OCI-LY3 (cell line): Measurements from ENCODE around the gene DEAF1.

Source experiments
- EZH2phosphoT487 ChIP-seq: fragments of 200-600 bp; shearing (Covaris generic); IDR thresholded peaks from 2 replicates; pipeline ENCODE4 v1.6.1; 2018; ENCODE audit warnings: antibody characterized with exemption, mixed run types, low read depth
- TF ChIP-seq, protein P1 (sequence below): fragments of 200-600, 300-600 bp; sonication (generic); IDR thresholded peaks from 2 replicates; pipeline ENCODE4 v1.5.1; 2014; ENCODE audit warnings: antibody characterized with exemption, low read length, low read depth

DNA sequence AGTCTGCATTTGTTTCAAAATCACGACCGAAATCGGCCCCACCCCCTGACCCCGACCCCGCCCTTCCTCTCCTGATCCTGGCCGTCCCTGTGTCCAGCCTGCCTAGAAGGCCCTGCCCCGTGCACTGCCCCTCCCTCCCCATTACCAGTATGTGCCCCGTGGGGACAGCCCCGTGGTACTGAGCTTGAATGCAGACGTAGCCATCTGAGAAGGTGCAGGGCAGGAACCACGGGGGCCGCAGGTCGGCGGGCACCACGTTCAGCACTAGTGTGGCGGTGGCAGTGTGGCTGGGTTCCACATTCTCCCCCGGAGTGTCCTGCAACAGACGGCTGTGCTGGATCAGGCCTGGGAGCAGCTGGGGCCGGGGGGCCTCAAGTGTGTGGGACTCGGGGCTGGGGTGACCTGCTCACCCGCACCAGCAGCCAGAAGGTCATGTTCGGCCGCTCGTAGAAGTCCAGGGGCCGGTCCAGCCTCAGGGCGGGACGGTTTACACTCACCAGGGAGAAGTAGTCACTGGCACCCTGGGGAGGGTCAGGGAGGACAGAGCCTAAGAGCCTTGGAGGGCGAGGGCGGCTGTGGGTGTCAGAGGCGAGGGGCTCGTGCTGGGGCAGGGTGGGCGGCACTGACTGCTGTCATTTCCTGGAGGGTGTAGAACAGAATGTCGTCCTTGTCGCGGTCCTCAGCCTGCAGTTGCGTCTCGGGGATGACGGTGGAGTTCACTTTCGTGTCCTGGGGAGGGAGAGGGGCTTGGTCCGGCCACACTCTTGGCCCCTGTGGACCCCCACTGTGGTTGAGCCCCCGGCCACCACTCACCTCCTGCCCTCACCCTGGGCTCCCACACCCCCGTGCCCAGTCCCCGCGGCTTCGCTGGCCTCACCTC lies 73.8 kb downstream of the DEAF1 start:
- TF ChIP-seq, protein P1, sequence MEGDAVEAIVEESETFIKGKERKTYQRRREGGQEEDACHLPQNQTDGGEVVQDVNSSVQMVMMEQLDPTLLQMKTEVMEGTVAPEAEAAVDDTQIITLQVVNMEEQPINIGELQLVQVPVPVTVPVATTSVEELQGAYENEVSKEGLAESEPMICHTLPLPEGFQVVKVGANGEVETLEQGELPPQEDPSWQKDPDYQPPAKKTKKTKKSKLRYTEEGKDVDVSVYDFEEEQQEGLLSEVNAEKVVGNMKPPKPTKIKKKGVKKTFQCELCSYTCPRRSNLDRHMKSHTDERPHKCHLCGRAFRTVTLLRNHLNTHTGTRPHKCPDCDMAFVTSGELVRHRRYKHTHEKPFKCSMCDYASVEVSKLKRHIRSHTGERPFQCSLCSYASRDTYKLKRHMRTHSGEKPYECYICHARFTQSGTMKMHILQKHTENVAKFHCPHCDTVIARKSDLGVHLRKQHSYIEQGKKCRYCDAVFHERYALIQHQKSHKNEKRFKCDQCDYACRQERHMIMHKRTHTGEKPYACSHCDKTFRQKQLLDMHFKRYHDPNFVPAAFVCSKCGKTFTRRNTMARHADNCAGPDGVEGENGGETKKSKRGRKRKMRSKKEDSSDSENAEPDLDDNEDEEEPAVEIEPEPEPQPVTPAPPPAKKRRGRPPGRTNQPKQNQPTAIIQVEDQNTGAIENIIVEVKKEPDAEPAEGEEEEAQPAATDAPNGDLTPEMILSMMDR = no peak
- no peak for TF ChIP-seq EZH2phosphoT487
